ENCODE measurements around the gene CCDC102A.

- TF ChIP-seq ZNF416 (CRISPR knock-in tag; IDR thresholded peaks at IDR 0.05) (no peak), FOXP4 (CRISPR knock-in tag; IDR thresholded peaks at IDR 0.05) (no peak), IRF2 (CRISPR knock-in tag; IDR thresholded peaks at IDR 0.05; ENCODE audit: borderline replicate concordance, low read depth) (no peak), MAX (CRISPR knock-in tag; IDR thresholded peaks at IDR 0.05) (no peak), PREB (CRISPR knock-in tag; IDR thresholded peaks at IDR 0.05; ENCODE audit: borderline replicate concordance) (no peak), RELA (CRISPR knock-in tag; IDR thresholded peaks at IDR 0.05; ENCODE audit: borderline replicate concordance) (no peak), CREB1 (CRISPR knock-in tag; IDR thresholded peaks at IDR 0.05) (no peak), ZNF263 (CRISPR knock-in tag; IDR thresholded peaks at IDR 0.05; ENCODE audit: low read depth) (no peak), TEAD1 (CRISPR knock-in tag; IDR thresholded peaks at IDR 0.05) (no peak), ATF1 (CRISPR knock-in tag; IDR thresholded peaks at IDR 0.05) (no peak), ERG (CRISPR knock-in tag; IDR thresholded peaks at IDR 0.05) (no peak)
- TF ChIP-seq, protein P1, sequence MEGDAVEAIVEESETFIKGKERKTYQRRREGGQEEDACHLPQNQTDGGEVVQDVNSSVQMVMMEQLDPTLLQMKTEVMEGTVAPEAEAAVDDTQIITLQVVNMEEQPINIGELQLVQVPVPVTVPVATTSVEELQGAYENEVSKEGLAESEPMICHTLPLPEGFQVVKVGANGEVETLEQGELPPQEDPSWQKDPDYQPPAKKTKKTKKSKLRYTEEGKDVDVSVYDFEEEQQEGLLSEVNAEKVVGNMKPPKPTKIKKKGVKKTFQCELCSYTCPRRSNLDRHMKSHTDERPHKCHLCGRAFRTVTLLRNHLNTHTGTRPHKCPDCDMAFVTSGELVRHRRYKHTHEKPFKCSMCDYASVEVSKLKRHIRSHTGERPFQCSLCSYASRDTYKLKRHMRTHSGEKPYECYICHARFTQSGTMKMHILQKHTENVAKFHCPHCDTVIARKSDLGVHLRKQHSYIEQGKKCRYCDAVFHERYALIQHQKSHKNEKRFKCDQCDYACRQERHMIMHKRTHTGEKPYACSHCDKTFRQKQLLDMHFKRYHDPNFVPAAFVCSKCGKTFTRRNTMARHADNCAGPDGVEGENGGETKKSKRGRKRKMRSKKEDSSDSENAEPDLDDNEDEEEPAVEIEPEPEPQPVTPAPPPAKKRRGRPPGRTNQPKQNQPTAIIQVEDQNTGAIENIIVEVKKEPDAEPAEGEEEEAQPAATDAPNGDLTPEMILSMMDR (IDR thresholded peaks at IDR 0.05): no peak
Measured at GRCh38 chr16:57574646-57575467, 38.5 kb upstream of the CCDC102A start.

All from WTC11 (cell line).